ENCODE measurements around the gene EHHADH. TPM values are rescaled to one million over a fixed set of nuclear protein-coding genes. Genes with fewer than 3 reads are reported as not detected.

Gene EHHADH
- total RNA-seq, 1 donor from 2014 or later: 4.4 TPM

DNA sequence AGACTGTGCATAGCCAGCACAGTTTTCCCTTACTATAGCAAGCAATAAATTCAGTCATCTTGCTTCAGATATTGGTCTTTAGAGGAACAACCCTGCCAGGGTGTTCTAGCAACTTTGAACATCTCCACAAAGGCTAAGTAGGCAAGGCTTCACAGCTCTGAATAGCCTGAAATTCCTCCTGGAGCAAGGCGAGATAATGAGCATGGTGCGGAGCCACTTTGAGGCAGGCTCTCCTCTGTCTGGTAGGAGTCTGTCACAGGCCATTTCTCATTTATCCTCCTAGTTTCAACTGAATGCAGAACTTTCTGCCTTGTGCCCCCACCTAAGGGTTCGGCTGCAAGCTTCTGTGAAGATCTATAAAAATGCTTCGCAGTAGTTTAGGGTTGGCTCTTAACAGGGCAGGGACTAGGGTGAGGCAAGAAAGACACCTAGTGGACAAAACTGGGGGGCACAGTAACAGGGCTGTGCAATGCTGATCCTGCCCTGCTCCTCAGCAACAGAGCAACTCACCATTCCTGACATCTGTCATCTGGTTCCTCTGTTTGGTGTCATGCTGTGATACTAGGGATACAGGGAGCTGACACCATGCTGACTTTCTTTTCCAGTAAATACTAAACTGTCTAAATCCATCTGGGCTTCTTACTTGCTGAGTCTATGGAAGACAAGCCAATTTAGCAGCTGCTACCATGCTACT, 16.6 kb upstream of the EHHADH start:
- Histone ChIP-seq H3K36me3 (ENCODE audit: insufficient read depth, low read length) (no peaks in the 10 kb centered on the region), H3K27ac (ENCODE audit: low read depth, low read length) (no peak overlapping the region), H3K27me3 (ENCODE audit: insufficient read depth, low read length) (peaks cover 11% of the 10 kb centered on the region), H3K79me2 (ENCODE audit: insufficient read depth, low read length) (no peaks in the 10 kb centered on the region), H3K4me2 (ENCODE audit: low read length) (no peak overlapping the region), H3K9ac (ENCODE audit: low read length) (no peak overlapping the region), H3K4me1 (ENCODE audit: insufficient read depth, low read length) (no peaks in the 10 kb centered on the region), H2AFZ (ENCODE audit: low read depth, low read length) (no peak overlapping the region), H3K4me3 (ENCODE audit: insufficient read depth, low read depth, low read length) (no peak overlapping the region), H4K20me1 (ENCODE audit: insufficient read depth, low read length) (no peaks in the 10 kb centered on the region), H3K9me3 (ENCODE audit: insufficient read depth, low read depth, low read length) (no peaks in the 10 kb centered on the region)
- Mint-ChIP-seq H3K9me3 (ENCODE audit: unreplicated experiment) (no peaks in the 10 kb centered on the region), H3K27me3 (ENCODE audit: low read depth, unreplicated experiment) (peaks cover 6% of the 10 kb centered on the region), H3K27ac (ENCODE audit: unreplicated experiment) (no peak overlapping the region), H3K4me3 (ENCODE audit: unreplicated experiment) (no peak overlapping the region), H3K4me1 (ENCODE audit: low read depth, unreplicated experiment) (no peaks in the 10 kb centered on the region), H3K36me3 (ENCODE audit: low read depth, unreplicated experiment) (no peaks in the 10 kb centered on the region)
- FAIRE-seq: no peak
- TF ChIP-seq EZH2 (IDR thresholded peaks at IDR 0.05; ENCODE audit: insufficient read depth, low read length): no peak
- TF ChIP-seq, protein P1, sequence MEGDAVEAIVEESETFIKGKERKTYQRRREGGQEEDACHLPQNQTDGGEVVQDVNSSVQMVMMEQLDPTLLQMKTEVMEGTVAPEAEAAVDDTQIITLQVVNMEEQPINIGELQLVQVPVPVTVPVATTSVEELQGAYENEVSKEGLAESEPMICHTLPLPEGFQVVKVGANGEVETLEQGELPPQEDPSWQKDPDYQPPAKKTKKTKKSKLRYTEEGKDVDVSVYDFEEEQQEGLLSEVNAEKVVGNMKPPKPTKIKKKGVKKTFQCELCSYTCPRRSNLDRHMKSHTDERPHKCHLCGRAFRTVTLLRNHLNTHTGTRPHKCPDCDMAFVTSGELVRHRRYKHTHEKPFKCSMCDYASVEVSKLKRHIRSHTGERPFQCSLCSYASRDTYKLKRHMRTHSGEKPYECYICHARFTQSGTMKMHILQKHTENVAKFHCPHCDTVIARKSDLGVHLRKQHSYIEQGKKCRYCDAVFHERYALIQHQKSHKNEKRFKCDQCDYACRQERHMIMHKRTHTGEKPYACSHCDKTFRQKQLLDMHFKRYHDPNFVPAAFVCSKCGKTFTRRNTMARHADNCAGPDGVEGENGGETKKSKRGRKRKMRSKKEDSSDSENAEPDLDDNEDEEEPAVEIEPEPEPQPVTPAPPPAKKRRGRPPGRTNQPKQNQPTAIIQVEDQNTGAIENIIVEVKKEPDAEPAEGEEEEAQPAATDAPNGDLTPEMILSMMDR (IDR thresholded peaks at IDR 0.05; ENCODE audit: insufficient read depth, low read depth, low read length): peak; percentile 56
- no peak for DNase-seq (ENCODE audit: low read depth)

DNA sequence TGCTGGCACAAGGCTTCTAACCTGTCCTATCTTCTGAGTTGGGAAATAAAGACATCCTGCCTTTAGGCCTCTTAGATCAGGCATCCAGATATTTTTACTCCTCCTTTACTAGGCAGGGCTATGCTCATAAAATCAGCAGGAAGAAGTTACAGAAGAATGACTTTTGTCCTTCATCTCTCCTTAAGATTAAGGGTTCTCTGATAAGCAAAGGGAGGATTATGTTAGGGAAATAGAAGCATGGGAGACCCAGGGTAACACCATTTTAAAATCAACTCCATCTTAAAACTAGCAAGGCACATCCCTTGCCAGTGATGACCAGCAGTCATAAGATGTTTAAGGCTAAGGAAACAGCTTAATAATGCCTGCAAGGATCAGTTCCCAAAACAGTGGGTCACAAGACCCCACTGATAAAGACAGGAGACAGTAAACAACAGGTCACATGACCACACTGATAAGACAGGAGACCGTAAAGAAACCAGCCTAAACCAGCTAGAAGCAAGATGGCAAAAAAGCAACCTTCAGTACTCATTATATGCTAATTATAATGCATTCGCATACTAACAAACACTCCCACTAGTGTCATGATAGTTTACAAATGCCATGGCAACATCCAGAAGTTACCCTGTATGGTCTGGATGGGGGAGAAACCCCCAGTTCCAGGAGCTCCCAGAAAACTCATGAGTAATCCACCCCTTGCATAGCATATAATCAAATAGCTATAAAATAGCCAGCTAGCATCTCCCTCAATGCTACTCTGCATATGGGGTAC, 14.5 kb upstream of the EHHADH start:
- Mint-ChIP-seq H3K9me3 (ENCODE audit: unreplicated experiment) (no peaks in the 10 kb centered on the region), H3K4me1 (ENCODE audit: low read depth, unreplicated experiment) (no peaks in the 10 kb centered on the region), H3K36me3 (ENCODE audit: low read depth, unreplicated experiment) (no peaks in the 10 kb centered on the region), H3K27me3 (ENCODE audit: low read depth, unreplicated experiment) (peaks cover 6% of the 10 kb centered on the region), H3K4me3 (ENCODE audit: unreplicated experiment) (no peak overlapping the region), H3K27ac (ENCODE audit: unreplicated experiment) (no peak overlapping the region)
- TF ChIP-seq EZH2 (IDR thresholded peaks at IDR 0.05; ENCODE audit: insufficient read depth, low read length): no peak
- TF ChIP-seq, protein P1 (IDR thresholded peaks at IDR 0.05; ENCODE audit: insufficient read depth, low read depth, low read length): no peak
- no peaks in the 10 kb centered on the region for H3K79me2 ChIP-seq (ENCODE audit: insufficient read depth, low read length)
- no peaks in the 10 kb centered on the region for H3K9me3 ChIP-seq (ENCODE audit: insufficient read depth, low read depth, low read length)
- DNase-seq (ENCODE audit: low read depth) (no peak), FAIRE-seq (no peak)
- no peak overlapping the region for H2AFZ ChIP-seq (ENCODE audit: low read depth, low read length)
- H4K20me1 ChIP-seq (ENCODE audit: insufficient read depth, low read length): no peaks in the 10 kb centered on the region
- H3K27ac ChIP-seq (ENCODE audit: low read depth, low read length): no peak overlapping the region
- no peak overlapping the region for H3K9ac ChIP-seq (ENCODE audit: low read length)
- H3K4me1 ChIP-seq (ENCODE audit: insufficient read depth, low read length): no peaks in the 10 kb centered on the region
- H3K36me3 ChIP-seq (ENCODE audit: insufficient read depth, low read length): no peaks in the 10 kb centered on the region
- no peak overlapping the region for H3K4me2 ChIP-seq (ENCODE audit: low read length)
- no peak overlapping the region for H3K4me3 ChIP-seq (ENCODE audit: insufficient read depth, low read depth, low read length)
- peaks cover 11% of the 10 kb centered on the region for H3K27me3 ChIP-seq (ENCODE audit: insufficient read depth, low read length)

DNA sequence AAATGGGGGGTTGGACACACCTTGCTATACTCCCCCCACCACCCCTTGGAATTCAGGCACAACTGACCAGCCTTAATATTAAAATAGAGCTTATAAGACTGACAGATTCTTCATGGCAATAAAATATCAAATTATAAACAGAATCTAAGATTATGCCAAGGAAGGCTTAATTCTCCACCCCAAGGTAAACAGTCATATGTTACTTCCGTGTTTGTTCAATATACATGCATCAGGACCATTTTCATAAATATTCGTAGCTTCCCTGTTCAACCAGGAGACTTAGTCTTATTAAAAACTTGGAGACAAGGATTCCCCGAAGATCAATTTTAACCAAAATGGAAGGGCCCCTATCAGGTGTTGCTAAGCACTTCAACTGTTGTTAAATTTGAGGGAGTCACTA, 13.3 kb upstream of the EHHADH start:
- H3K79me2 ChIP-seq (ENCODE audit: insufficient read depth, low read length): no peaks in the 10 kb centered on the region
- no peaks in the 10 kb centered on the region for H3K4me1 ChIP-seq (ENCODE audit: insufficient read depth, low read length)
- no peaks in the 10 kb centered on the region for H3K36me3 ChIP-seq (ENCODE audit: insufficient read depth, low read length)
- no peaks in the 10 kb centered on the region for H3K9me3 ChIP-seq (ENCODE audit: insufficient read depth, low read depth, low read length)
- FAIRE-seq (no peak), DNase-seq (ENCODE audit: low read depth) (no peak)
- H3K4me3 ChIP-seq (ENCODE audit: insufficient read depth, low read depth, low read length): no peak overlapping the region
- no peak overlapping the region for H3K27ac ChIP-seq (ENCODE audit: low read depth, low read length)
- H3K27me3 Mint-ChIP-seq (ENCODE audit: low read depth, unreplicated experiment): peaks cover 6% of the 10 kb centered on the region
- H3K4me2 ChIP-seq (ENCODE audit: low read length): no peak overlapping the region
- no peaks in the 10 kb centered on the region for H3K36me3 Mint-ChIP-seq (ENCODE audit: low read depth, unreplicated experiment)
- H3K27me3 ChIP-seq (ENCODE audit: insufficient read depth, low read length): peaks cover 11% of the 10 kb centered on the region
- no peaks in the 10 kb centered on the region for H3K9me3 Mint-ChIP-seq (ENCODE audit: unreplicated experiment)
- no peak overlapping the region for H3K4me3 Mint-ChIP-seq (ENCODE audit: unreplicated experiment)
- TF ChIP-seq, protein P1 (IDR thresholded peaks at IDR 0.05; ENCODE audit: insufficient read depth, low read depth, low read length): no peak
- no peak for TF ChIP-seq EZH2 (IDR thresholded peaks at IDR 0.05; ENCODE audit: insufficient read depth, low read length)
- no peak overlapping the region for H2AFZ ChIP-seq (ENCODE audit: low read depth, low read length)
- H3K27ac Mint-ChIP-seq (ENCODE audit: unreplicated experiment): no peak overlapping the region
- H3K4me1 Mint-ChIP-seq (ENCODE audit: low read depth, unreplicated experiment): no peaks in the 10 kb centered on the region
- H3K9ac ChIP-seq (ENCODE audit: low read length): no peak overlapping the region
- H4K20me1 ChIP-seq (ENCODE audit: insufficient read depth, low read length): no peaks in the 10 kb centered on the region

Data from astrocyte (in vitro differentiated cells and primary cell).